Amniotic stem cell (primary cell): Measurements from ENCODE around the gene INPP5A.
"Not testable (repeated sequence)": the region's sequence is repeated elsewhere in the genome, so short reads cannot be mapped to it uniquely, and the experiment has no call there.

ENCODE experiments used
- DNase-seq: peaks from one replicate; lab custom pipeline; 2025; lab: John Stamatoyannopoulos, UW

Gene INPP5A

DNA sequence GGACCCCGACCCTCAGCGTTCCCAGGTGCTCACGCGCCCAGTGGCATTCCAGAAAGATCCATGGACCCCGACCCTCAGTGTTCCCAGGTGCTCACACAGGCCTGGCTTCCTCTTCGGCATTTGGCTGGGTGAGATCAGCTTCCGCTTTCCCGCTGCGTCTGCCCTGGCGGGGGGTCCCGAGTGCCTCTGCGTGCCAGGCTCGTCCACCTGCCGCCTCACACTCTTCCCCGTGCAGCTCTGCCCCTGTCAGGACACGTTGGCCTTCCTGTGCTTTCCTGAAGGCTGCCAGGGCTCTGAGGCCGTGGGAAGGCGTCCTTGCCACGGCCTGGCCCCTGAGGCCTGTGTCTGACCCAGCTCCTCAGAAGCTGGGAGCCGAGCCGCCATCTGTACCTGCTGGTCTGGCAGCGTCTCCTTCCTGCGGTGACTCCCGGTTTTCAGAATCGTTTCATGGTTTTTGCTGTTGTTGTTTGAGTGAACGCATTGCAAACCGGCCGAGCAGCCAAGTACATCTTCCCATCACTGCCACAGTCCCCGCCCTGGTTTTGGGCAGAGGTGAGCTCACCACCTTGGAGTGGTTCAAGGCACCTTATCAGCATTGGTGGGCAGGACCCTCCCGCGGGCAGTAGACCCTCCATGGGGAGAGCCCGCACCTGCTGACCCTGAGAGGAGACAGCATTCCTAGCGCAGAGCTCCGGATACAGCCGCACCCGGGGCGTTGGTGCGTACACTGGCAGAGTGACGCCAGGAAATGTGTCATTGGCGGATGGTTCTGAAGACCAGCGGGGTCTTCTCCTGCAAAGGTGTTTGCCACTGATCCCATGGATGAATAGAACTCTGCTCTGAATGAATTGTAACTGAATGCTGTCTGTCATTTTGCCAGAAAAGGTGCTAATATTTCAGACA is 231.0 kb downstream of the INPP5A start:
- no peak for DNase-seq

DNA sequence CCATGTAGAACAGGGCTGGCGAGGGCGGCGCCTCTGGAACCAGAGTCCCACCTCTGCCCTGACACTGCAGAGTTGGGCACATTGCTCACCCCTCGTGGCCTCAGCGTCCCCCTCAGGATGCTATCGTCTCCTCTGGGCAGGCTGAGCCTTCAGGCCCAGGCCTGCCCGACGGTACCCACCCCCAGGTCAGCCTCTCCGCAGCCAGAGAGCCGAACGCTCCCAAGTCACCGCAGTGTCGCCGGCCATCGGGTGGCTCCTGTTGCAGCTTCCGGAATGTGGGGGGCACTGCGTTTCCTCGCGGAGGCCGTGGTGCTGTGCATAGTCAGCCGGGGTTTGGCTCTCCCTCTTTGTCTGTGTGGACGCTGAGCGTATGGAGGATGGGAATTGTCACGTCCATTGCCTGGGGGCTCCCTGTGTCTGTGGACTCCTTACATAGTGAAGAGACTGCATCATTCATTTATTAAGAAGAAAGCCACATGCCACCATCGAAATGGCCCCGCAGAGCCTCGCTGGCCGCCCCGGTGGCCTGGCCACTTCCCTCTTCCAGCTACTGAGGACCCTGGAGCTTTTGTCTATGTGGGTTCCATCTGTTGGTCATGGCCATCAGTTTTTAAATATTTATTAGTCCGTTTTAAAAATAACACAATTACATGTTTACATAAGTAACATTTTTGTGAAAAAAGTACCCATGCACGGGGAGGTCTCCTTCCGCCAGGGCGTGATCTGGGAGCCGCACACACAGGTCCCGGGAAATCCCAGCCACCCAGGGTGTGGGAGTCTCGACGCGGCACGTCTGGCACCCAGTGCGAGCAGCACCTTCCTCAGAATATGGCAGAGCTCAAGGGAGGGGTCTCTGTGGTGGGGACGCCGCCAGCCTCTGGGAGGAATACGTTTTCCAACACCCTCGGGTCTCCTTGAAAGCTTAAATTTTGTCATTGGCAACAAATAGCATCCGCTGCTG is 232.8 kb downstream of the INPP5A start:
- DNase-seq, result no peak

DNA sequence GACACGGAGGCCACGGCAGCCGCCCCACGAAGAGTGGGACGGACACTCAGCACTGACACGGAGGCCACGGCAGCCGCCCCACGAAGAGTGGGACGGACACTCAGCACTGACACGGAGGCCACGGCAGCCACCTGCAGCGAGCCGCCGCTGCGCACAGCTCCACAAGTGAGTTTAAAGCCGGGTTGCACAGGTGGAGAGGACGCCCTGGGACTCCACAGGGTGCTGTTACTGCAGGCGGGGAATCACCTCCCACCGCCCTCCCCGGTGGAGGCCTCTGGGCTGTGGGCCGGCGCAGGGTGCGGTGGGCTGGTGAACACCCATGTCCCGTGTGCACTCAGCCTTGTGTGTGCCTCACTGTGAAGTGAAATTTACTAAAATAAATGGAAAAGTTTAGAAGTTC is 235.2 kb downstream of the INPP5A start:
- DNase-seq, result not testable (repeated sequence)

DNA sequence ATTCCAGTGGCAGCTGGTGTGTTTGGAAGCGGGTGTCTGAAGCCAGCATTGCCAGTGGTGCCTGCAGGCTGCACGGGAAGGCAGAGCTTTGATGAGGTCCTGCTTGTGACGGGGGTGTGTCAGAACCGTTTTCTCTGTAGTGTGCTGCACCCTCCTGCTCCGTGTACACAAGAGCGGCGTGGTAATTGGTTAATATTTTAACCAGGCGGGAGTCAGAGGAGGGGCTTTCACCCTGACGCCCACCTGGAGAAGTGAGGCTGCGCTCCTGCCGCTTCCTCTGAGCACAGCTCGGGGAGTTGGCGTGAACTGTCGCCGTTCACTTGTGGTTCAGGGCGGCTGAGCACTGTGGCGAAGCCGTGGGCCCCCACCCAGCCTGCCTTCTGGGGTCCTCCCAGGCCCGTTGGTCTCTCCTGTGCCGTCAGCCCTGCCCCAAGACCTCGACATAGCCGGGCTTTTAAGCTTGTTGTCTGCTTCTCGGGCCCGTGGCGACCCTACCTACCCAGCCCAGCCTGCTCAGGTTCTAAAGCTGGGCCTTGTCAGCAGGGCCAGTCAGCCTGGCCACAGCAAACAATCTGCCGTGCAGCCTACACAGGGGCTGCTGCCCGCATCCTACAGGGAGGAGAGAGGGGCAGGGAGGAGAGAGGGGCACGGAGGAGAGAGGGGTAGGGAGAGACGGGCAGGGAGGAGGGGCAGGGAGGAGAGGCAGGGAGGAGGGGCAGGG is 236.8 kb downstream of the INPP5A start:
- DNase-seq, result no peak

DNA sequence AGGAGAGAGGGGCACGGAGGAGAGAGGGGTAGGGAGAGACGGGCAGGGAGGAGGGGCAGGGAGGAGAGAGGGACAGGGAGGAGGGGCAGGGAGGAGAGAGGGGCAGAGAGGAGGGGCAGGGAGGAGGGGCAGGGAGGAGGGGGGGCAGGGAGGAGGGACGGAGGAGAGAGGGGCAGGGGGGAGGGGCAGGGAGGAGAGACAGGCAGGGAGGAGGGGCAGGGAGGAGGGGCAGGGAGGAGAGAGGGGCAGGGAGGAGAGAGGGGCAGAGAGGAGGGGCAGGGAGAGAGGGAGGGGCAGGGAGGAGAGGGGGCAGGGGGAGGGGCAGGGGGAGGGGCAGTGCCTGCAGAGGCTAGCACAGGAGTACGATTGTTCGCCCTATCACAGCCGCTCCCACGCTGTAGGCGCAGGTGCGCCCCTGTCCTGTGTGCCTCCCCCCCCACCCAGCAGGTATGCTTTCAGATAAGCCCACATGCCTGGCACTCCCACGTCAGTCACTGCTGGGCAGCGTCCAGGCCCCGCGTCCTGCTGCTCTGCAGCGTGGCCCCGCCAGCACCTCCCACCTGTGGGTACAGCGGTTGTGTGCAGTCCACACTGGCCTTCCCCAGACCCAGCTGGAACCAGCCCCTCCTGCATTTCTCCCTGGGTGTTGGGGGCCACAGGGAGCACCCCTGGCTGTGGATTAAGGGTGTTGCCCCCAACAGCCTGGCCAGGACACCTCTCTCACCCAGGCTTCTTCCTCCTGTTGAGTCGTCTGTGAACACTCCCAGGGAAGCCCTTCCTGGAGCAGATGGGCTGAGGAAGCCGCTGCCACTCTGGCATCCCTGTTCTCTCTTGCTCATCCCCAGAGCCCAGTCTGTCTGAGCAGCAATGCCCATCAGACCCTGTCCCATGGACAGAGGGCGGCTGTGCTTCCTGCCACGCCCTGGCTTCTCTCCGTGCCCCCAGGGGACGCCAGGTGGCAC is 237.6 kb downstream of the INPP5A start:
- no peak for DNase-seq

DNA sequence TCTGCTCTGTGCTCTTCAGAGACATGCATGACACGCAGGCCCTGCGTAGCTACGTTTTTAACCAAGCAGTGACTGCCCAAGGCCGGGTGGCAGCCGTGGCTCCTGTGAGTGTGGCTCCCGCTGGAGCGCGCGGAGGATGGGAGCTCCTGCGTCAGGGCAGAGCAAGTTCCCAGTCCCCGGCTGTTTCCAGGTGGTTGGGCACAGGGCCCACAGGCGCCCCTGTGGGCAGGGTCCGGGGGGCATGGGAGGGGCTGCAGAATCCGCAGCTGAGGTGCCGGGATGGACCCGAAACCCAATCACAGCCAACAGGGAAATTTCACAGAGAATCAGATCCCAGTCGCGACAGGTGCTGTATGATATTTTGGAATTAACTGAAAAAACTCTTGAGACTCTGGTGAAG is 238.6 kb downstream of the INPP5A start:
- no peak for DNase-seq

DNA sequence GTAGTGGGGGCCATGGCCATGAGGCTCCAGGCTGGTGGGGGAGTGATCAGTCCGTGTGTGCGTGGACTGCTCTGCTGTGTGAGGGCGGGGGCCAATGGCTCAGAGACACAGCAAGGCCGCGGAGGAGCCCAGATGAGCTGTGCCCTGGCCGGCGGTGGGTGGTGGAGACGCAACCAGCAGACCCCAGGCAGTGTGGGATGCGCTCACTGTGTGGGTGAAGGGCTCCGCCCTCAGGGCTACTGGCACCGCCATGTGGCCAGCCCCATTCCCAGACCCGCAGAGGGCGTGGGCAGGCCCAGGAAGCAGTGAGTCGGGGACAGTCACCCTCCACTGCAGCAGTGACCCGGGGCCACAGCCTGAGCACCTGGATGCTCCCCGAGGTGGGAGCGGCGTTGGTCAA is 239.2 kb downstream of the INPP5A start:
- DNase-seq, result no peak

DNA sequence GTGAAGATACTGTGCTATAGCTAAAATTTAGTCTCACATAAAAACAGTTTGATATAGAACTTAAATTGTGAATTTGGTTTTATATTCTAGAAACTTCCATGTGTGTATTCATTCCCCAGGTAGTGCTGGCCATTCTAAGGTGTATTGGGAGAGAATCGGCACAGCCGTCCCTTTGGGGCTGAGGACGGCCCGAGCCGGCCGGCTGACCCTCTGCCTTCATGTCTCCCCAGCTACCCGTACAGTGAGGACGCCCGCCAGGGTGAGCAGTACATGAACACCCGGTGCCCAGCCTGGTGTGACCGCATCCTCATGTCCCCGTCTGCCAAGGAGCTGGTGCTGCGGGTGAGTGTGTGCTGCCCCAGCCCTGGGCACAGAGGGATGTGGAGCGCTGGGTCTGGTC is 239.9 kb downstream of the INPP5A start:
- DNase-seq, result no peak

DNA sequence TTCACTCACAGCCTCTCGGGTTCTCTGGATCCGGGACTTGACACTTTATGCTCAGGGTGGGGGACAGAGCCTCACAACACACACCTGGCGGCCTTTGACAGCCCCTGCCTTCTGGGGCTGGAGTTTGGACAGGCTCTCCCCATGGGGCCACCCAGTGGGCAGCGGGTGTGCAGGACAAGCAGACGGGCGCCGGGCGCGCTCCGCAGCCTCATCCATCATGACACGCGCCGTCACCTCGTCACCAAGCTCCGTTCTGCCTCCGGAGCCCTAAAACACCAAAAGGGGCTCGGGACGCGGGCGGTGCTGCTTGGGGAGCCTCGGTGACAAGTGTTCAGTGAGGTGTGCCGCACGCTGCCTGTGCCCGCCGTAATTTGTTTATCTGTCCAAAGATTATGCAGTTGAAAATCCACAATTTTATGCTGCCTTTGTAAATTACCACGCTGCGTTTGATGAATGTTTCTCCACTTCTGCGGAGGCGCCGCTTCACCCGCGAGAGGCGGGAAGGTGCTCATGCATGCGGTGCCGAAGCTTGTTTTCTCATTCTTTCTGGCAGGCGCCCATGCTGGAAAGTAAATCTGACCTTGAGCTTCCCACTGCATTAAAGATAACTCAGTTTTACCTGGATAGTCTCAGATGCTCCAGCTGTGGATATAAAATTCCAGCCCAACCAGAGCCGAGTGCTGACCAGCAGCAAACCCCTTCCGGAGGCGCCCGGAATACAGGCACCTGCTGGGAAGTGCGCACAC is 242.1 kb downstream of the INPP5A start:
- no peak for DNase-seq

DNA sequence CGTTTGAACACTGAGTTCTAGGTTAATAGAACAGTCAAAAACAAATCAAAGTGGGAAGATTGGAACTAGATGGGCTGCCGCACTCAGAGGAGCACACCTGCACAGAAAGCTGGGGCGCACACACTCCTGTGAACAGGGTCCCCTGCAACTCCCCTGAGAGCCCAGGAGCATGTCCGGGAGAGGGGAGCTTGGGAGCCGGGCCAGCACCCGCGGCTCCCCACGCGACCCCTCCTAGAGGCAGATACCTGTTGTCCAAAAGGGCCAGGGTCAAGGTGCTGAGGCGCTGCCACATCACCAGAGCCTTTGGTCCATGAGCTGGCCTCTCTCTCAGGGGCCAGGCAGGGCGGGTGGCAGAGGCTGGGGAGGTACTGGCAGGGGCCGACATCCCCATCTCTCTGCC is 242.8 kb downstream of the INPP5A start:
- no peak for DNase-seq

DNA sequence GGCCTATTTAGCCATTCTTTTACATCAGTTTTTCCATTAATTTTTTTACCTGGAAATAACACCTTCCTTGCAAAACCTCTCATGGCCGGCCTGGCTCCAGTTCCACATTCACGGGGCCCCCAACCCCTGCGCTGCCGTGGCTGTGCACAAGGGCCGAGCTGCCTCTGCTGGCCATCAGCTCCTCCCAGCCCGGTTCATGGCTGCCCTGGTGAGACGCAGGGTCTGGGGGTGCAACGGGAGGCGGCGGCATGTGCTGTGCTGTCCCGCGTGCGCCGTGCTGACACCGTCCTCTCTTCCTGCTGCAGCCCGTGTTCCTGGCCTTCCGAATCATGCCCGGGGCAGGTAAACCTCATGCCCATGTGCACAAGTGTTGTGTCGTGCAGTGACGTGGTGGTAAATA is 244.0 kb downstream of the INPP5A start:
- no peak for DNase-seq

DNA sequence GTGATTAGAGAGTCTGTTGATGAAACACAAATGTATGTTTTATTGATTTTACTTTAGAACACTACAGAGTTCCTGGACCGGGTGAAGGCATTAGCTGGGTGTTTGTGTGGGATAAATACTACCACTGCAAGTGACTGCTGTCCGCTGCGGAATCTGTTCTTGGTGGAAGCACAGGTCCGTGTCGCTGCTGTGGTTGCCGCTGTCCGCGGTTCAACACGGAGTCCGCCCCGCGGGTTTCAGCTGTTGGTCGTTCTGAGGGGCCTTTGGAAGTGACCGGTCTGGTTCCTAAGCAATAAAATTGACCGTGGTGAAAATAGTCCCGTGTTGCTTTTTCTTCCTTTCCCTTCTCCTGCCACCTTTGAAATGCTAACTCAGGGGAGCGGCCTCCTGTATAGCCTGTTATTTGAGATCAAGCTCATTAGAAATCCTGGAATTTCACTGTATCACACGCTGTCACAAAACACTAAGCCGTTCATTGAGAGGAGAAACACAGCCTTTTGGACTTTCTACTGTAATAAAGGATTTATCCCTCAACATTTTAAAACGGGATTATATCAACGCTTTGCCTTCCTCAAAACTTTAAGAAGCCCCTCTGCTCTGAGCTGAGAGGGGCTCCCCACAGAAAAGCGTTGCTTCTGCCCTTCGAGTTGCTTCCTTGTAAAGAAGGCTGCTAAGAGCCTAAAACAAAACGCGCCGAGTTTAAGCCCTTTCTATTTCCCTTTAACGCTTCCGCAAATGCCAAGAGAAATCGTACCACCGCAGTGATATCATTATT is 245.8 kb downstream of the INPP5A start:
- DNase-seq, result no peak

DNA sequence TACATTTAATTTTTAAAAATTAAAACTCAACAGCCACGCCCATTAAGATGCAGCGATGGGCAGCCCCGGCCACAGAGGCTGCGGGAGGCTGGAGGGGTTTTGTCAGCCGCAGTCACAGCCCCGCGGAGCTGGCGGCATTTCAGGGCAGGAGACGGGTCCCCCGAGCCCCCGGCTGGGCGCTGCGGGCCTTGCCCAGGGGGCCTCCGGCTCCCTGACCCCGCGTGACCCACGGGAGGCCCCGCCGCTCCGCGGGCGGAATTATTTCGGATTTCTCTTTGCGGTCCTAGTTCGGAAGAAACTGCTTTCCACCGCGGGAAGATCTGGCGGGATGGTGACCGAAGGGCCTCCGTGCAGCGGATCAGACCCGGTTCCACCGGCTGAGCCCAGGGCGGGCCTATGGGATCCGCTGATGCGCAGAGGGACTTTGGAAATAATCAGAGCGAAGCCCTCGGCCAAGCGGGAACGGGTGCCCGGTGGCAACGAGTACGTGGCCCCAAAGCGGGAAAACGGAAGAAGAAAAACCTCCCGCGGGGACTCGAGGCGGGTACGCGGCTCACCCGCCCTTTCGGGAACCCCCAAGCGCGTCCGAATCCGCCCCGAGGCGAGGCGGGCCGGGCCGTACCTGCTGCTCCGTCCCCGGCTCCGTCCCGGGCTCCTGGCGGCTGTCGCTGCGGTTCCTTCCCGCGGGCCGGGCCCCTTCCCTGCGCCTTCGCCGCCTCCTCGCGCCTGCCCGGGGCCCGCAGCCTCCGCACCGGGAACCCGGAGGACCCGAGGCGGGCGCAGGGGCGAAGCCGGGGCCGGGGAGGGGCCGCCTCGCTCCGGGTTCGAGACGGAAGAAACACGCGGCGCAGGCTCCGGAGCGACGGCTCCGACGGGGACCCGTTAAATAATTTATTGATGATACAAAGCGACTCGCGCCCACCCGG is 246.6 kb downstream of the INPP5A start:
- DNase-seq, result no peak

DNA sequence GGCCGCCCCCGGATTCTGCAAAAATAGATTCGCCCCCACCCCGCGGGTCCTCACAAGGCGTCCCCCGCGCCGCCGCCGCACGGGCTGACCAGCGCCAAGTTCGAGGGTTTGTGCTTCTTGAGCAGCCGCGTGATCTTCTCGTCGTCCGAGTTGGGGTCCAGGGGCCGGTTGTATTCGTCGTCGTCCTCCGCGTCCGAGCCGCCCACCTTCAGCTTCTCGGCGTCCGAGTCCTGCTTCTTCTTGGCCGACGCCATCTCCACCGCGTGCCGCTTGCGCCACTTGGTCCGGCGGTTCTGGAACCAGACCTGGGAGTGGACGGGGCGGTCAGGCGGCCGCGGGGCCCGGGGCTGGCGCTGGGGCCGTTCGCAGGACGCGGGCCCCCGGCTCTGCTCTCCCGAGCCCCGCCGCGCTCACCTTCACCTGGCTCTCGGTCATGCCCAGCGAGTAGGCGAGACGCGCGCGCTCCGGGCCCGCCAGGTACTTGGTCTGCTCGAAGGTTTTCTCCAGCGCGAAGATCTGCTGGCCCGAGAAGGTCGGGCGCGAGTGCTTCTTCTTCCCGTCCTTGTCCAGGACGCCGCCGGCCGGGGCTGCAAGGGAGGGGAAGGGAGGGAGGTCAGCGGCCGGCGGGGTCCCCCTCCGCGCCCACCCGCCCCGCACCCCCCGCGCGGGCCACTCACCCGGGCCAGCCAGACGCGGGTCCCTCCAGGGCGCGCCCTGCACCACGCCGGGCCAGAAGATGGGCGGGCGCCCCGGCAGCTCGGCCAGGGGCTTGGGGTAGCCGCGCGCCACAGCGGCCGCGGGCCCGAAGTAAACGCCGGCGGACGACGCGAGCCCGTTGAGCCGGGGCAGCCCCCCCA is 247.5 kb downstream of the INPP5A start:
- DNase-seq, result no peak

DNA sequence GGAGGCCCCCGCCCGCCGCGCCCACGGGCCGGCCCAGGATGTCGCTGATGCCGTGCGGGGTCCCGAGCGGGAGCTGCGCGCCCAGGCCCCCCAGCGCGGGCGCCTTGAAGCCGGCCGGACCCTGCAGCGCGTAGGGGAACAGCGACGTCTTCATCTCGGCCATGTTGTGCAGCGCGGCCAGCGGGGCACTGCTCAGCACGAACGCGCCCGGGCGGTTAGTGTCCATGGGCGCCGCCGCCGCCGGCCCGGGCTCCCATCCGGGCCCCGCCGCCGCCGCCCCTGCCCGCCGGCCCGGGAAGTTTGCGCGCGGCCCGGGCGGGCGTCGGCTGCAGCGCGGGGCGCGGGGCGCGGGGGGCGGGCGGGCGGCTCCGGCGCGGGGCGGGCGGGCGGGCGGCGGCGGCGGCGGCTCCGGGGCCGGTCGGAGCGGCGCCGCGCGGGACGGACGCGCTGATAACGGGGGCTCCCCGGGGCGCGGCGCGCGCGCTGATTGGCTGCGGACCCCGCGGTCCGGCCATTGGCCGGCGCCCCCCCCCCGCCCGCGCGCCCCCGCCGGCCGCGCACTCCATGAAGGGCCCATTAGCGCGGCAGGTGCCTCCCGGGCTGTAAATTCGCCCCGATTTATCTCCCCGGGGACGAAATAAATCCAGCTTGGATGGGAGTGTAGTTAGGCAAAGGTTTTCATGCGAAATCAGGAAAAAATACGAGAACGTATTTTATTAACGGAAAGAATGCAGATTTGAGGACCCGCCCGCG is 248.3 kb downstream of the INPP5A start, which contains the start of gene NKX6-2:
Gene NKX6-2, minus strand, starts transcription at position 425 of the 753 bp plus-strand sequence. Its CDS starts 199 bp downstream, at position 226.
- no peak for DNase-seq

DNA sequence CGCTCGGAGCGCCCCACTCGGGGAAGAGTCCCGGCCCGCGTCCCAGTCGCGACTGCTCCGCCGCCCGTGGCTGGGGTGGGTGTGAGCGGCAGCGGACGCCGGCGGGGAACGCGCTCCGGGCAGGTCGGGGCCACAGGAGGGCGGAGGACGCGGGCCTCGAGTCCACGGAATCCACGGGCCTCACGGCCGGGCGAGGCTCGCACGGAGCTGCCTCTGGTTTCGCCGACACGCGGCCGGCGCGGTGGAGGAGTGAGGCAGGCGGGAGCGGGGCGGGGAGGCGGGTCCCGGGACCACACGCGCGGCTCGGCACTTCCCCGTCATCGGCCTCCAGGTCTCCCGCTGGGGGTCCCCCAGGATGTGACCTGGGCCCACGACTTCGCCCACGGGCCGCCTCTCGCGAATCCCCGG is 248.9 kb downstream of the INPP5A start:
- DNase-seq, result no peak
